Measurements from ENCODE around the gene ADAP1.
"Not testable (repeated sequence)": the region's sequence is repeated elsewhere in the genome, so short reads cannot be mapped to it uniquely, and the experiment has no call there.

The ADAP1 gene

GRCh38 chr7:944744-945143, 9.7 kb downstream of the ADAP1 start:
- H3K9me3 ChIP-seq (ENCODE audit: control insufficient read depth, insufficient read depth, low read length), result no peaks in the 10 kb centered on the region
- no peak overlapping the region for H3K4me3 ChIP-seq (ENCODE audit: low read length)
- no peaks in the 10 kb centered on the region for H3K36me3 ChIP-seq (ENCODE audit: control insufficient read depth, insufficient read depth, low read length)
- peaks cover 13% of the 10 kb centered on the region for H3K4me1 ChIP-seq (ENCODE audit: control insufficient read depth, insufficient read depth, low read length)
- no CpG with 5 or more reads among the region's 5 CpGs for WGBS (ENCODE audit: insufficient coverage, insufficient read length)
- no peak for DNase-seq (ENCODE audit: low read depth, low spot score)
- H3K27ac ChIP-seq (ENCODE audit: low read length), result no peak overlapping the region
- H3K27me3 ChIP-seq (ENCODE audit: control insufficient read depth, insufficient read depth, low read length), result no peaks in the 10 kb centered on the region

DNA sequence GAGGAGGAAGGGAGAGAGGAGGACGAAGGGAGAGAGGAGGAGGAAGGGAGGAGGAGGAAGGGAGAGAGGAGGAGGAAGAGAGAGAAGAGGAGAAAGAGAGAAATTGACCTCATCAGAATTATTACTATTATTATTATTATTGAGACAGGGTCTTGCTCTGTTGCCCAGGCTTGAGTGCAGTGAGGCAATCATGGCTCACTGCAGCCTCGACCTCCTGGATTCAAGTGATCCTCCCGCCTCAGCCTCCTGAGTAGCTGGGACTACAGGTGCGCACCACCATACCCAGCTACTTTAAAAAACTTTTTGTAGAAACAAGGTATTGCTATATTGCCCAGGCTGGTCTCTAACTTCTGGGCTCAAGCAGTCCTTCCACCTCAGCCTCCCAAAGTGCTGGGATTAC, 10.7 kb downstream of the ADAP1 start:
- H3K36me3 ChIP-seq (ENCODE audit: control insufficient read depth, insufficient read depth, low read length); H3K9me3 ChIP-seq (ENCODE audit: control insufficient read depth, insufficient read depth, low read length); H3K4me1 ChIP-seq (ENCODE audit: control insufficient read depth, insufficient read depth, low read length); H3K4me3 ChIP-seq (ENCODE audit: low read length); H3K27me3 ChIP-seq (ENCODE audit: control insufficient read depth, insufficient read depth, low read length); DNase-seq (ENCODE audit: low read depth, low spot score); H3K27ac ChIP-seq (ENCODE audit: low read length): not testable (repeated sequence)
- no CpG with 5 or more reads among the region's 4 CpGs for WGBS (ENCODE audit: insufficient coverage, insufficient read length)

GRCh38 chr7:940599-941408, 13.7 kb downstream of the ADAP1 start:
- WGBS (ENCODE audit: insufficient coverage, insufficient read length), result no CpG with 5 or more reads among the region's 2 CpGs

GRCh38 chr7:939843-940242, 14.6 kb downstream of the ADAP1 start:
- Histone ChIP-seq H3K36me3 (ENCODE audit: control insufficient read depth, insufficient read depth, low read length) (no peaks in the 10 kb centered on the region; the same call in 1 of the 2 replicates), H3K4me3 (ENCODE audit: low read length) (no peak overlapping the region), H3K4me1 (ENCODE audit: control insufficient read depth, insufficient read depth, low read length) (no peaks in the 10 kb centered on the region), H3K27ac (ENCODE audit: low read length) (no peak overlapping the region), H3K9me3 (ENCODE audit: control insufficient read depth, insufficient read depth, low read length) (no peaks in the 10 kb centered on the region), H3K27me3 (ENCODE audit: control insufficient read depth, insufficient read depth, low read length) (no peaks in the 10 kb centered on the region)
- DNase-seq (ENCODE audit: low read depth, low spot score), result no peak
- no CpG with 5 or more reads among the region's 4 CpGs for WGBS (ENCODE audit: insufficient coverage, insufficient read length)

More at GRCh38 chr7:940599-941408, 13.7 kb downstream of the ADAP1 start:
- no peak overlapping the region for H3K4me3 ChIP-seq (ENCODE audit: low read length)
- no peaks in the 10 kb centered on the region for H3K9me3 ChIP-seq (ENCODE audit: control insufficient read depth, insufficient read depth, low read length)
- H3K4me1 ChIP-seq (ENCODE audit: control insufficient read depth, insufficient read depth, low read length), result peaks cover 5% of the 10 kb centered on the region
- no peak overlapping the region for H3K27ac ChIP-seq (ENCODE audit: low read length)
- no peaks in the 10 kb centered on the region for H3K27me3 ChIP-seq (ENCODE audit: control insufficient read depth, insufficient read depth, low read length)
- no peak for DNase-seq (ENCODE audit: low read depth, low spot score)
- H3K36me3 ChIP-seq (ENCODE audit: control insufficient read depth, insufficient read depth, low read length), result no peaks in the 10 kb centered on the region; the same call in 1 of the 2 replicates

DNA sequence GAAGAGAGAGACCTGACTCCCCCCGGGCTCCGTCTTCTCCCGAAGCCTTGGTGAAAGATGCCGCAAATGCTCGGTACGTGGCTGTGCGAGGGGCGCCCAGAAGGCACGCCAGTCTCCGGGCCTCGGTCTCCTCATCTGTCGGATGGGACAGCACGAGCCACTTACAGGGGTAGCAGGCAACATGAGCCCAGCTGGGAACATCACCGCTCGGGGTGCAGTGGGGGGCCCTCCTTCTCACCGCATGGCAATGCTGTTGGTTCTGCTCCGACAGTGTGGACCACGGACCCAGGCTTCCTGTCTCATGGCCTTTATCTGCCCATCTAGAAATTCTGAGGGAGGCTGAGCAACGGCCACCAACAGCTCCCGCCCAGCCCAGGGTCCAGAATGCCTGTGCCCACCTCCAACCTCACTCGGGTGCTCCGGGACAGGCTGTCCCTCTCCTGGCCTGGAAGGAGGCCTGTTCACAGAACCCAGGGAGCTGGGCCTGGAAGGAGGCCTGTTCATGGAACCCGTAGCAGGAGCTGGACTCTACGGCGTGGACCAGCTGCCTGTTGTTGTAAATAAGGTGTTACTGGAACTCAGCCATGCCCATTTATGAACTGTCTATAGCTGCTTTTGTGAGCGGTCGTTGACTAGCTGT, 15.8 kb downstream of the ADAP1 start:
- Histone ChIP-seq H3K9me3 (ENCODE audit: control insufficient read depth, insufficient read depth, low read length) (no peaks in the 10 kb centered on the region), H3K4me1 (ENCODE audit: control insufficient read depth, insufficient read depth, low read length) (no peaks in the 10 kb centered on the region), H3K36me3 (ENCODE audit: control insufficient read depth, insufficient read depth, low read length) (no peaks in the 10 kb centered on the region; the same call in 1 of the 2 replicates), H3K27me3 (ENCODE audit: control insufficient read depth, insufficient read depth, low read length) (no peaks in the 10 kb centered on the region), H3K4me3 (ENCODE audit: low read length) (no peak overlapping the region), H3K27ac (ENCODE audit: low read length) (no peak overlapping the region)
- no CpG with 5 or more reads among the region's 27 CpGs for WGBS (ENCODE audit: insufficient coverage, insufficient read length)
- no peak for DNase-seq (ENCODE audit: low read depth, low spot score)

DNA sequence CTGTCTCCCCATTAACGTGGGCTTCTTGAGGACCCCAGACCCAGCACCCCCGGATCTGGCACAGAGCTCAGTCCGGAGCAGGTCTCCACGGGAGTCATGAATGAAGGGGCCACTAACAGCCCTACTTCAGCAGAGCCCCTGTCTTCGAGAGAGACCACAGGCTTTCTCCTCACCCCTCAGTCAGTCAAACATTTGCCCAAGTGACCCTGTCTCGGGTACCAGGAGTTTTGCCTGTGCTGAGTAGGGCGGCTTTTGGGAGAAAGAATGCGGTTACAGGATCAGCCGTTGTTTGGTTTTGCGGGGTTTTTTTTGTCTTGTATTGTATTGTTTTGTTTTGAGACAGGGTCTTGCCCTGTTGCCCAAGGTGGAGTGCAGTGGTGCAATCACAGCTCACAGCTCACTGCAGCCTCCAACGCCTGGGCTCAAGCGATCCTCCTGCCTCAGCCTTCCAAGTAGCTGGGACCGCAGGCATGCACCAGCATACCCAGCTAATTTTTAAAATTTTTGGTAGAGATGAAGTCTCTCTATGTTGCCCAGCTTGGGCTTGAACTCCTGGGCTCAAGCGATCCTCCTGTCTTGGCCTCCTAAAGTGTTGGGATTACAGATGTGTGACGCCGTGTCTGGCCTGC, 16.5 kb downstream of the ADAP1 start:
- H3K27me3 ChIP-seq (ENCODE audit: control insufficient read depth, insufficient read depth, low read length), result no peaks in the 10 kb centered on the region
- WGBS (ENCODE audit: insufficient coverage, insufficient read length), result no CpG with 5 or more reads among the region's 16 CpGs
- H3K36me3 ChIP-seq (ENCODE audit: control insufficient read depth, insufficient read depth, low read length), result no peaks in the 10 kb centered on the region; the same call in 1 of the 2 replicates
- H3K9me3 ChIP-seq (ENCODE audit: control insufficient read depth, insufficient read depth, low read length), result no peaks in the 10 kb centered on the region
- H3K4me1 ChIP-seq (ENCODE audit: control insufficient read depth, insufficient read depth, low read length), result no peaks in the 10 kb centered on the region
- H3K27ac ChIP-seq (ENCODE audit: low read length), result no peak overlapping the region
- H3K4me3 ChIP-seq (ENCODE audit: low read length), result no peak overlapping the region
- no peak for DNase-seq (ENCODE audit: low read depth, low spot score)

DNA sequence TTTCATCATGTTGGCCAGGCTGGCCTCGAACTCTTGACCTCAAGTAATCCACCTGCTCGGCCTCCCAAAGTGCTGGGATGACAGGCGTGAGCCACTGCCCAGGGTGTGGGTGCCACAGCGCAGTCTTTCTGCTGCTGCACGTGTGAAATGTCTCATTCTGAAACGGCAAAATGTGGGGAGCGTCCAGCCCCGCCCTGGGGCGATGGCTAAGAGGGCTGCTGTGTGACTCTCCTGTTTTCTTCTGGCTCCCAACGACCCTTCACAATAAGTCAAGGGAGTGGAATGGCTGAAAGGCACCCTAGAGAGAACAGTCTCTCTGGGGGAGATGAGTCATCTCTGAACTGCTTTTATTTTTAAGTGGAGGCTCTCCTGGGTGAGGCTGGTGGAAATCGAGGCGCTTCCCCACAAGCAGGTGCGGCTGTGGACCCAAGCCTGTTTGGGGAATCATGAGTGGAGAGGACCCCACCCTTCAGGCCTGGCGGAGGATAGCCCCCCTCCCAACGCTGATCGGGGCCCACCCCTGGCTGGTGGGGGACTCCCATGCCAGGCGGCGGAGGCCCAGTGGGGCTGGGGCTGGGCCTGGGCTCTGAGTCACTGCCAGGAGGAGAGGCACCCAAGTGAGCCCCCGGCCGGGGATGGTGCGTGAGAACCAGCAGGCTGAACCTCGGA, 18.0 kb downstream of the ADAP1 start:
- H3K27me3 ChIP-seq (ENCODE audit: control insufficient read depth, insufficient read depth, low read length), result no peaks in the 10 kb centered on the region
- H3K9me3 ChIP-seq (ENCODE audit: control insufficient read depth, insufficient read depth, low read length), result no peaks in the 10 kb centered on the region
- DNase-seq (ENCODE audit: low read depth, low spot score), result no peak
- WGBS (ENCODE audit: insufficient coverage, insufficient read length), result no CpG with 5 or more reads among the region's 22 CpGs
- no peaks in the 10 kb centered on the region; the same call in 1 of the 2 replicates for H3K36me3 ChIP-seq (ENCODE audit: control insufficient read depth, insufficient read depth, low read length)
- no peaks in the 10 kb centered on the region for H3K4me1 ChIP-seq (ENCODE audit: control insufficient read depth, insufficient read depth, low read length)
- no peak overlapping the region for H3K27ac ChIP-seq (ENCODE audit: low read length)
- no peak overlapping the region for H3K4me3 ChIP-seq (ENCODE audit: low read length)

GRCh38 chr7:935874-936385, 18.6 kb downstream of the ADAP1 start:
- no CpG with 5 or more reads among the region's 28 CpGs for WGBS (ENCODE audit: insufficient coverage, insufficient read length)
- H3K4me1 ChIP-seq (ENCODE audit: control insufficient read depth, insufficient read depth, low read length), result no peaks in the 10 kb centered on the region
- no peak for DNase-seq (ENCODE audit: low read depth, low spot score)
- no peak overlapping the region for H3K27ac ChIP-seq (ENCODE audit: low read length)
- no peaks in the 10 kb centered on the region for H3K27me3 ChIP-seq (ENCODE audit: control insufficient read depth, insufficient read depth, low read length)
- H3K9me3 ChIP-seq (ENCODE audit: control insufficient read depth, insufficient read depth, low read length), result no peaks in the 10 kb centered on the region
- H3K36me3 ChIP-seq (ENCODE audit: control insufficient read depth, insufficient read depth, low read length), result no peaks in the 10 kb centered on the region; the same call in 1 of the 2 replicates
- H3K4me3 ChIP-seq (ENCODE audit: low read length), result no peak overlapping the region

GRCh38 chr7:935164-935873, 19.2 kb downstream of the ADAP1 start:
- H3K27me3 ChIP-seq (ENCODE audit: control insufficient read depth, insufficient read depth, low read length), result no peaks in the 10 kb centered on the region
- DNase-seq (ENCODE audit: low read depth, low spot score), result no peak
- H3K27ac ChIP-seq (ENCODE audit: low read length), result no peak overlapping the region
- no peaks in the 10 kb centered on the region for H3K9me3 ChIP-seq (ENCODE audit: control insufficient read depth, insufficient read depth, low read length)
- H3K36me3 ChIP-seq (ENCODE audit: control insufficient read depth, insufficient read depth, low read length), result no peaks in the 10 kb centered on the region; the same call in 1 of the 2 replicates
- no peaks in the 10 kb centered on the region for H3K4me1 ChIP-seq (ENCODE audit: control insufficient read depth, insufficient read depth, low read length)
- WGBS (ENCODE audit: insufficient coverage, insufficient read length), result no CpG with 5 or more reads among the region's 46 CpGs
- H3K4me3 ChIP-seq (ENCODE audit: low read length), result no peak overlapping the region

Measured in iPS DF 6.9 (cell line).